ENCODE data around the gene MAN1C1. TPM values are rescaled to one million over a fixed set of nuclear protein-coding genes. Genes with fewer than 3 reads are reported as not detected.
A peak's percentile ranks its signal among the peaks of the same experiment; 100 is the strongest.

Gene MAN1C1
- polyA plus RNA-seq, 1 of the 3 experiments (the other 2 are of a cell fraction): 0.20 TPM

DNA sequence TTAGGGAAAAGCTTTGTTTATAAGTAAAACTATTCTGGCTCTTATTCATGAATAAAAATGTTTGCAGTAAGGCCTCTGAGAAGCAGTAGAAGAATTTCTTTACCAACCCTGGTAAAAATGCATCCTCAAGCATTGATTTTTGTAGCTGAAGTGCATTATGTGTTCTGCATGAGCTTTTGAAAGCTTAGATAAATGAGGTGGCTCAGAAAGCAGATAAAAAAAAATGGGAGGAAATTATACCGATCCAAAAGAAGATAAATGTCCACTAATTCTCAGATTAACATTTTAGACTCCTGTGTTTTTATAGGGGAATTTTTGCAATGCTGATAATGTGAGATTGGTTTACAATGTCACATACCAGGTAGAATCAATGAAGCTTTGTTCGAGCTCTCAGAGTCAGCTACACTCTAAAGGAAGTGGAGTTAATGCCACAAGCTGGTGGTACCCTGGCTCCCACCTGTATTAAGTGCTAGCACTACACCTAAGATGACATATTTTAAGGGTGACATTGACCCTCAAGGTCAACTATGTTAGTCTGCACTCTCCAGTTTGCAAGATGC is 97.9 kb downstream of the MAN1C1 start:
- Histone ChIP-seq H3K9me3 (no peaks in the 10 kb centered on the region), H3K4me2 (no peak overlapping the region), H3K4me1 (ENCODE audit: control insufficient read depth in 1 of 2, insufficient read depth in 2 of 2, low read depth in 1 of 2, low read length in 1 of 2) (no peaks in the 10 kb centered on the region; a peak in 2 of 4 replicates), H3K9ac (no peak overlapping the region), H2AFZ (ENCODE audit: low read depth) (no peak overlapping the region), H3K27ac (ENCODE audit: low read depth in 2 of 2, low read length in 1 of 2) (no peak overlapping the region; a peak in 1 of 4 replicates), H3K36me3 (replicated peaks in 1 of 2; ENCODE audit: control insufficient read depth in 1 of 2, insufficient read depth in 2 of 2, low read length in 1 of 2) (no peaks in the 10 kb centered on the region), H3K4me3 (ENCODE audit: low read depth in 2 of 2, low read length in 1 of 2) (no peak overlapping the region), H3K79me2 (ENCODE audit: insufficient read depth) (no peaks in the 10 kb centered on the region), H3K9me2 (no peaks in the 10 kb centered on the region), H3K27me3 (ENCODE audit: insufficient read depth) (no peaks in the 10 kb centered on the region; the same call in 1 of the 2 replicates), H3F3A (replicated peaks; ENCODE audit: insufficient read depth) (no peaks in the 10 kb centered on the region), H4K20me1 (ENCODE audit: insufficient read depth) (no peaks in the 10 kb centered on the region)
- DNase-seq: no peak
- ChIA-PET CTCF (interaction anchor here (1.5 to 2.9 kb wide), 4 partner anchors 11 to 283 kb away, joined by 3 to 16 read pairs (median 6); partner anchors contain the start of gene PAFAH2), POLR2A (no interaction called here)
- TF ChIP-seq NFIC (IDR thresholded peaks at IDR 0.05; ENCODE audit: borderline replicate concordance) (no peak), GATA2 (CRISPR knock-in tag; IDR thresholded peaks at IDR 0.05) (0 out of 2 replicates have a peak, but pooled peaks have one; percentile 7), FOSL2 (IDR thresholded peaks at IDR 0.05; ENCODE audit: borderline replicate concordance, low read depth) (no peak)
- TF ChIP-seq, protein P1, sequence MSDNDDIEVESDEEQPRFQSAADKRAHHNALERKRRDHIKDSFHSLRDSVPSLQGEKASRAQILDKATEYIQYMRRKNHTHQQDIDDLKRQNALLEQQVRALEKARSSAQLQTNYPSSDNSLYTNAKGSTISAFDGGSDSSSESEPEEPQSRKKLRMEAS (IDR thresholded peaks at IDR 0.05; ENCODE audit: low read depth): no peak
- 50% methylated on average over 2 of the region's 2 CpGs for WGBS (ENCODE audit: low lambda C conversion rate)

DNA sequence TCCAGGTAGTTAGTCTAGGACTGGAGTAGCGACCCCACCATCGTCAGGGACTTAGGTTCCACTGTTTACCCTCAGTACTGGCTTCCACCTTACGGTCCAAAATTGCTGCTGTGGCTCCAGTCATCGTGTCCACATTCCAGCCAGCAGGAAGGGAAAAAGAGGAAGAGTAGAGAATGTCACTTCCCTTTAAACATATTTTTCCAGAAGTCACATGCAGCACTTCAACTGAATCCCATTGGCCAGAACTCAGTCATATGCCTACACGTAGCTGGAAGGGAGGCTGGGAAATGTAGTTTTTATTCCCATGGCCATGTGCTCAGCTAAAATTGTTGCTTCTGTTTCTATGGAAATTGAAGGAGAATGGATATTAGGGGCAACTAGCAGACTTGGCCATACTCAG is 99.3 kb downstream of the MAN1C1 start:
- CTCF ChIA-PET: interaction anchor here (1.1 to 2.9 kb wide), 3 partner anchors 9 to 281 kb away, joined by 3 to 16 read pairs (median 5); partner anchors contain the start of gene PAFAH2
- POLR2A ChIA-PET: no interaction called here
- H3K27ac ChIP-seq (ENCODE audit: low read depth in 2 of 2, low read length in 1 of 2): no peak overlapping the region
- no peaks in the 10 kb centered on the region; a peak in 2 of 4 replicates for H3K4me1 ChIP-seq (ENCODE audit: control insufficient read depth in 1 of 2, insufficient read depth in 2 of 2, low read depth in 1 of 2, low read length in 1 of 2)
- no peaks in the 10 kb centered on the region for H3K79me2 ChIP-seq (ENCODE audit: insufficient read depth)
- no peak overlapping the region for H2AFZ ChIP-seq (ENCODE audit: low read depth)
- H3K36me3 ChIP-seq (replicated peaks in 1 of 2; ENCODE audit: control insufficient read depth in 1 of 2, insufficient read depth in 2 of 2, low read length in 1 of 2): no peaks in the 10 kb centered on the region
- H4K20me1 ChIP-seq (ENCODE audit: insufficient read depth): no peaks in the 10 kb centered on the region
- no peak overlapping the region for H3K4me3 ChIP-seq (ENCODE audit: low read depth in 2 of 2, low read length in 1 of 2)
- H3K9ac ChIP-seq: no peak overlapping the region
- no peak for DNase-seq
- no peaks in the 10 kb centered on the region for H3K9me3 ChIP-seq
- WGBS (ENCODE audit: low lambda C conversion rate): 81% methylated on average over 5 of the region's 5 CpGs
- no peak for TF ChIP-seq RFX5 (IDR thresholded peaks at IDR 0.05; ENCODE audit: low read length)
- no peak for TF ChIP-seq TAF1 (IDR thresholded peaks at IDR 0.05; ENCODE audit: borderline replicate concordance, low read depth, low read length)
- TF ChIP-seq, protein P2, sequence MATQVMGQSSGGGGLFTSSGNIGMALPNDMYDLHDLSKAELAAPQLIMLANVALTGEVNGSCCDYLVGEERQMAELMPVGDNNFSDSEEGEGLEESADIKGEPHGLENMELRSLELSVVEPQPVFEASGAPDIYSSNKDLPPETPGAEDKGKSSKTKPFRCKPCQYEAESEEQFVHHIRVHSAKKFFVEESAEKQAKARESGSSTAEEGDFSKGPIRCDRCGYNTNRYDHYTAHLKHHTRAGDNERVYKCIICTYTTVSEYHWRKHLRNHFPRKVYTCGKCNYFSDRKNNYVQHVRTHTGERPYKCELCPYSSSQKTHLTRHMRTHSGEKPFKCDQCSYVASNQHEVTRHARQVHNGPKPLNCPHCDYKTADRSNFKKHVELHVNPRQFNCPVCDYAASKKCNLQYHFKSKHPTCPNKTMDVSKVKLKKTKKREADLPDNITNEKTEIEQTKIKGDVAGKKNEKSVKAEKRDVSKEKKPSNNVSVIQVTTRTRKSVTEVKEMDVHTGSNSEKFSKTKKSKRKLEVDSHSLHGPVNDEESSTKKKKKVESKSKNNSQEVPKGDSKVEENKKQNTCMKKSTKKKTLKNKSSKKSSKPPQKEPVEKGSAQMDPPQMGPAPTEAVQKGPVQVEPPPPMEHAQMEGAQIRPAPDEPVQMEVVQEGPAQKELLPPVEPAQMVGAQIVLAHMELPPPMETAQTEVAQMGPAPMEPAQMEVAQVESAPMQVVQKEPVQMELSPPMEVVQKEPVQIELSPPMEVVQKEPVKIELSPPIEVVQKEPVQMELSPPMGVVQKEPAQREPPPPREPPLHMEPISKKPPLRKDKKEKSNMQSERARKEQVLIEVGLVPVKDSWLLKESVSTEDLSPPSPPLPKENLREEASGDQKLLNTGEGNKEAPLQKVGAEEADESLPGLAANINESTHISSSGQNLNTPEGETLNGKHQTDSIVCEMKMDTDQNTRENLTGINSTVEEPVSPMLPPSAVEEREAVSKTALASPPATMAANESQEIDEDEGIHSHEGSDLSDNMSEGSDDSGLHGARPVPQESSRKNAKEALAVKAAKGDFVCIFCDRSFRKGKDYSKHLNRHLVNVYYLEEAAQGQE (IDR thresholded peaks at IDR 0.05; ENCODE audit: low read depth, low read length): no peak
- TF ChIP-seq, protein P3, sequence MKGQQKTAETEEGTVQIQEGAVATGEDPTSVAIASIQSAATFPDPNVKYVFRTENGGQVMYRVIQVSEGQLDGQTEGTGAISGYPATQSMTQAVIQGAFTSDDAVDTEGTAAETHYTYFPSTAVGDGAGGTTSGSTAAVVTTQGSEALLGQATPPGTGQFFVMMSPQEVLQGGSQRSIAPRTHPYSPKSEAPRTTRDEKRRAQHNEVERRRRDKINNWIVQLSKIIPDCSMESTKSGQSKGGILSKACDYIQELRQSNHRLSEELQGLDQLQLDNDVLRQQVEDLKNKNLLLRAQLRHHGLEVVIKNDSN (IDR thresholded peaks at IDR 0.05; ENCODE audit: borderline replicate concordance, low read depth): peak; percentile 82
- TF ChIP-seq, protein P4, sequence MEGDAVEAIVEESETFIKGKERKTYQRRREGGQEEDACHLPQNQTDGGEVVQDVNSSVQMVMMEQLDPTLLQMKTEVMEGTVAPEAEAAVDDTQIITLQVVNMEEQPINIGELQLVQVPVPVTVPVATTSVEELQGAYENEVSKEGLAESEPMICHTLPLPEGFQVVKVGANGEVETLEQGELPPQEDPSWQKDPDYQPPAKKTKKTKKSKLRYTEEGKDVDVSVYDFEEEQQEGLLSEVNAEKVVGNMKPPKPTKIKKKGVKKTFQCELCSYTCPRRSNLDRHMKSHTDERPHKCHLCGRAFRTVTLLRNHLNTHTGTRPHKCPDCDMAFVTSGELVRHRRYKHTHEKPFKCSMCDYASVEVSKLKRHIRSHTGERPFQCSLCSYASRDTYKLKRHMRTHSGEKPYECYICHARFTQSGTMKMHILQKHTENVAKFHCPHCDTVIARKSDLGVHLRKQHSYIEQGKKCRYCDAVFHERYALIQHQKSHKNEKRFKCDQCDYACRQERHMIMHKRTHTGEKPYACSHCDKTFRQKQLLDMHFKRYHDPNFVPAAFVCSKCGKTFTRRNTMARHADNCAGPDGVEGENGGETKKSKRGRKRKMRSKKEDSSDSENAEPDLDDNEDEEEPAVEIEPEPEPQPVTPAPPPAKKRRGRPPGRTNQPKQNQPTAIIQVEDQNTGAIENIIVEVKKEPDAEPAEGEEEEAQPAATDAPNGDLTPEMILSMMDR (IDR thresholded peaks at IDR 0.05): no peak
- TF ChIP-seq, protein P5, sequence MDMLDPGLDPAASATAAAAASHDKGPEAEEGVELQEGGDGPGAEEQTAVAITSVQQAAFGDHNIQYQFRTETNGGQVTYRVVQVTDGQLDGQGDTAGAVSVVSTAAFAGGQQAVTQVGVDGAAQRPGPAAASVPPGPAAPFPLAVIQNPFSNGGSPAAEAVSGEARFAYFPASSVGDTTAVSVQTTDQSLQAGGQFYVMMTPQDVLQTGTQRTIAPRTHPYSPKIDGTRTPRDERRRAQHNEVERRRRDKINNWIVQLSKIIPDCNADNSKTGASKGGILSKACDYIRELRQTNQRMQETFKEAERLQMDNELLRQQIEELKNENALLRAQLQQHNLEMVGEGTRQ (IDR thresholded peaks at IDR 0.05; ENCODE audit: borderline replicate concordance, low read depth, low read length): peak; percentile 13; the same call in 1 of the 2 replicates
- no peak for TF ChIP-seq RXRA (IDR thresholded peaks at IDR 0.05; ENCODE audit: borderline replicate concordance, low read depth)
- H3F3A ChIP-seq (replicated peaks; ENCODE audit: insufficient read depth): no peaks in the 10 kb centered on the region
- H3K9me2 ChIP-seq: no peaks in the 10 kb centered on the region
- no peaks in the 10 kb centered on the region; the same call in 1 of the 2 replicates for H3K27me3 ChIP-seq (ENCODE audit: insufficient read depth)
- no peak overlapping the region for H3K4me2 ChIP-seq
